Left lung (tissue), 10 donors: ENCODE data around the gene ANKS1A. TPM values are rescaled to one million over a fixed set of nuclear protein-coding genes. Genes with fewer than 3 reads are reported as not detected.

ENCODE experiments used
- ATAC-seq: fragments of 200-7000 bp; cut with Tn5 transposase; one replicate; pipeline ENCODE4 v1.9.1; 2020; ENCODE audit warnings: moderate library complexity
- DNase-seq, 4 donors: peaks; one replicate each; pipeline ENCODE4 v3.0.0-alpha.2; 2013 to 2020
- H3K27ac ChIP-seq, 2 donors: fragments of 200-600 bp; sonication (generic) in 1 of 2; one replicate each; pipeline versions ENCODE4 v1.5.0 to v1.8.0; 2020 to 2021
- H3K27me3 ChIP-seq, 2 donors: fragments of 200-600 bp; sonication (generic) in 1 of 2; one replicate each; pipeline versions ENCODE4 v1.5.0 to v1.8.0; 2020 to 2021
- H3K36me3 ChIP-seq, 2 donors: fragments of 200-600 bp; sonication (generic) in 1 of 2; one replicate each; pipeline versions ENCODE4 v1.5.0 to v1.8.0; 2020 to 2021
- H3K4me1 ChIP-seq, 2 donors: fragments of 200-600 bp; one replicate each; pipeline ENCODE4 v1.8.0; 2021
- H3K4me3 ChIP-seq, 2 donors: fragments of 200-600 bp; sonication (generic) in 1 of 2; one replicate each; pipeline versions ENCODE4 v1.5.0 to v1.8.0; 2020 to 2021; ENCODE audit warnings: mild to moderate bottlenecking in 1 of 2
- H3K9me3 ChIP-seq, 2 donors: fragments of 200-600 bp; sonication (generic) in 1 of 2; one replicate each; pipeline versions ENCODE4 v1.5.0 to v1.8.0; 2020 to 2021
- intact Hi-C, 2 donors: fragments of 100-400 bp; cut with DNase I; formaldehyde crosslinking; loops; one replicate each; pipeline versions ENCODE4 v1.11.2 to v1.14.2; 2022
- polyA plus RNA-seq, 6 donors: library from polyadenylated mRNA; unstranded; fragments of 120-200 nt; gene quantifications; one replicate each; pipeline ENCODE4 v1.2.1, GENCODE V29; 2013; ENCODE audit not compliant: insufficient read length in 6 of 6
- total RNA-seq, 2 donors: library from RNA; stranded (reverse); fragmentation: NEBNext Ultra II Directional; extraction: Animal tissue kit (Norgen Biotek cat#: 25700); gene quantifications; one replicate each; pipeline ENCODE4 v1.2.1, GENCODE V29; 2021
- TF ChIP-seq, protein P1 (sequence below), 2 donors: fragments of 200-600 bp; sonication (generic) in 1 of 2; IDR thresholded peaks; one replicate each; pipeline versions ENCODE4 v1.5.0 to v1.8.0; 2021; ENCODE audit warnings: antibody characterized with exemption in 2 of 2
- donor health status: DM: no; HTN: yes; CAD: no.
- donor health status: DM: no; HTN: no; CAD: no.

ANKS1A gene
- total and polyA plus RNA-seq, 8 donors, result 23.0 to 45.4 (median 26.4) TPM

DNA sequence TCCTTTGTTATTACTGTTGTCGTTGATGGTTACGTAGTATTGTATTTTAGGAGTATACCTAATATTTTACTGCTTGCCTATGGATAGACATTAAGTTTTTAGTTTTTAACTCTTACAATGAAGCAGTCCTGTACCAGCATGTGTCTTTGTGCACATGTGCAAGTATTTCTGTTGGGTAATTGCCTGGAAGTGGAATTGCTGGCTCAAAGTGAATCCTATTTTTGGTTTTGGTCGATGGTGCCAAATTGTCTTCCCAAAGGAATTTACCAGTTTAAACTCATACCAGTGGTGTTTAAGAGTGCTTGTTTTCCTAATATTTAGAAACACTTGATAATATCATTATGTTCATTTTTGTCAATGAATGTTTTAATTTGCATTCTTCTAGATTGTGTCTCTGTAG is 75.5 kb downstream of the ANKS1A start:
- DNase-seq, result no peak
- no peak for ATAC-seq
- intact Hi-C loops, result no loop called here
- Histone ChIP-seq H3K4me1 (peaks cover 0 to 9% of the 10 kb centered on the region in 2 donors), H3K9me3 (no peaks in the 10 kb centered on the region), H3K4me3 (no peak overlapping the region), H3K27ac (no peak overlapping the region), H3K27me3 (no peaks in the 10 kb centered on the region), H3K36me3 (peaks cover 0 to 11% of the 10 kb centered on the region in 2 donors)
- TF ChIP-seq, protein P1, sequence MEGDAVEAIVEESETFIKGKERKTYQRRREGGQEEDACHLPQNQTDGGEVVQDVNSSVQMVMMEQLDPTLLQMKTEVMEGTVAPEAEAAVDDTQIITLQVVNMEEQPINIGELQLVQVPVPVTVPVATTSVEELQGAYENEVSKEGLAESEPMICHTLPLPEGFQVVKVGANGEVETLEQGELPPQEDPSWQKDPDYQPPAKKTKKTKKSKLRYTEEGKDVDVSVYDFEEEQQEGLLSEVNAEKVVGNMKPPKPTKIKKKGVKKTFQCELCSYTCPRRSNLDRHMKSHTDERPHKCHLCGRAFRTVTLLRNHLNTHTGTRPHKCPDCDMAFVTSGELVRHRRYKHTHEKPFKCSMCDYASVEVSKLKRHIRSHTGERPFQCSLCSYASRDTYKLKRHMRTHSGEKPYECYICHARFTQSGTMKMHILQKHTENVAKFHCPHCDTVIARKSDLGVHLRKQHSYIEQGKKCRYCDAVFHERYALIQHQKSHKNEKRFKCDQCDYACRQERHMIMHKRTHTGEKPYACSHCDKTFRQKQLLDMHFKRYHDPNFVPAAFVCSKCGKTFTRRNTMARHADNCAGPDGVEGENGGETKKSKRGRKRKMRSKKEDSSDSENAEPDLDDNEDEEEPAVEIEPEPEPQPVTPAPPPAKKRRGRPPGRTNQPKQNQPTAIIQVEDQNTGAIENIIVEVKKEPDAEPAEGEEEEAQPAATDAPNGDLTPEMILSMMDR (IDR thresholded peaks at IDR 0.05), result no peak

DNA sequence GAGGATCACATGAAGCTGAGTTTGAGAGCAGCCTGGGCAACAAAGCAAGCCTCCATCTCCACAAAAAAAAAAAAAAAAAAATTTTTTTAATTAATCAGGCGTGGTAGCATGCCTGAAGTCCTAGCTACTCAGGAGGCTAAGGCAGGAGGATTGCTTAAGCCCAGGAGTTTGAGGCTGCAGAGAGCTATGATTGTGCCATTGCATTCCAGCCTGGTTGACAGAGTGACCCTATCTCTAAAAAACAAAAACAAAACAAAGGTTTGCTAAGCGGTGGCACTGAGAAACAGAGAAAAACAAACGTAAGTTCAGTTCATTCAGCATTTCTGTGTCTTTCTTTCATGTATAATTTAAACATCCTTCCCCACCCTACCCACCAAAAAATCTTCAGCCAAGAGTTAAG is 78.4 kb downstream of the ANKS1A start:
- intact Hi-C loops, result no loop called here

DNA sequence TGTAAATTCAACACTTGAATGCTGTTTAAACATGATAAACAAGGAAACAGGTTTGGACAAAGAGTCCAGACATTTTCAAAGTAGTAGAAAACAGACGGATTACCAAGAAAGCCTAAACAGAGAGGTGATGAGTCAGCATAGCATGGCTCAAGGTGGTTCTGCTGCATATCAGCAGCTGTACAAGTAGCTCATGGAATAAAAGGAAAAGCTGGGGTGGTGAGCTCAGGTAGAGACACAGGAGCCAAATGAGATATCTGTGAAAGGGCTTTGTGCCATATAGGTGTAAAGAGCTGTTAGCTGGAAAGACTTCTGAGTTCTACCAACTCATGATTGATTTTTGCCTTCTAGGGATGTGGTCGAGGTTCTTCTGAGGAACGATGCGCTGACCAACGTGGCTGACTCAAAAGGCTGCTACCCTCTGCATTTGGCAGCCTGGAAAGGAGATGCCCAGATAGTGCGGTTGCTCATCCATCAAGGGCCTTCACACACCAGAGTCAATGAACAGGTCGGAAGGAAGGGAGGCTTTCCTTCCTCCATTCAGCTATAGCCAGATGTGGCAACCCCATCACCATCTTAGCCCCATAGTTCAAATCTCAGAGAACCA is 80.7 kb downstream of the ANKS1A start:
- no peak overlapping the region for H3K4me3 ChIP-seq
- intact Hi-C loops, result no loop called here
- no peaks in the 10 kb centered on the region for H3K4me1 ChIP-seq
- DNase-seq (no peak), ATAC-seq (no peak)
- peaks cover 0 to 34% of the 10 kb centered on the region in 2 donors for H3K36me3 ChIP-seq
- no peak overlapping the region for H3K27ac ChIP-seq
- H3K27me3 ChIP-seq, result no peaks in the 10 kb centered on the region
- no peaks in the 10 kb centered on the region for H3K9me3 ChIP-seq
- TF ChIP-seq, protein P1 (IDR thresholded peaks at IDR 0.05), result no peak

More for the DNA sequence above, 78.4 kb downstream of the ANKS1A start:
- Histone ChIP-seq H3K36me3 (peaks cover 0 to 34% of the 10 kb centered on the region in 2 donors), H3K4me1 (no peaks in the 10 kb centered on the region), H3K27me3 (no peaks in the 10 kb centered on the region), H3K27ac (no peak overlapping the region), H3K4me3 (no peak overlapping the region), H3K9me3 (no peaks in the 10 kb centered on the region)
- TF ChIP-seq, protein P1 (IDR thresholded peaks at IDR 0.05), result no peak
- ATAC-seq (no peak), DNase-seq (no peak)

DNA sequence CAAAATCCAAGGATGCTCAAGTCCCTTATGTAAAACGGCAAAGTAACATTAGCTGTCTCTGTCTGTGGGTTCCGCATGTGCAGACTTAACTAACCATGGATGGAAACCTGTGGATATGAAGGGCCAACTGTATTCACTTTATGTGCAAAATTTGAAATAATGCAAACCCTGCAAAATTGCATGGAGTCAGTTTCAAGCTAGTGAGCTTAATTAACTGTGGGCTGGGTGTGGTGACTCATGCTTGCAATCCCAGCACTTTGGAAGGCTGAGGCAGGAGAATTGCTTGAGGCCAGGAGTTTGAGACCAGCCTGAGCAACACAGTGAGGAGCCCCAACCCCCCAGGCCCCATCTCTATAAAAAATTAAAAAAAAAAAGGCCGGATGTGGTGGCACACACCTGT is 81.4 kb downstream of the ANKS1A start:
- TF ChIP-seq, protein P1 (IDR thresholded peaks at IDR 0.05), result no peak
- DNase-seq, result no peak
- H3K4me1 ChIP-seq, result no peaks in the 10 kb centered on the region
- intact Hi-C loops, result no loop called here
- no peak overlapping the region for H3K27ac ChIP-seq
- no peak overlapping the region for H3K4me3 ChIP-seq
- peaks cover 0 to 34% of the 10 kb centered on the region in 2 donors for H3K36me3 ChIP-seq
- no peaks in the 10 kb centered on the region for H3K9me3 ChIP-seq
- H3K27me3 ChIP-seq, result no peaks in the 10 kb centered on the region
- ATAC-seq, result no peak

DNA sequence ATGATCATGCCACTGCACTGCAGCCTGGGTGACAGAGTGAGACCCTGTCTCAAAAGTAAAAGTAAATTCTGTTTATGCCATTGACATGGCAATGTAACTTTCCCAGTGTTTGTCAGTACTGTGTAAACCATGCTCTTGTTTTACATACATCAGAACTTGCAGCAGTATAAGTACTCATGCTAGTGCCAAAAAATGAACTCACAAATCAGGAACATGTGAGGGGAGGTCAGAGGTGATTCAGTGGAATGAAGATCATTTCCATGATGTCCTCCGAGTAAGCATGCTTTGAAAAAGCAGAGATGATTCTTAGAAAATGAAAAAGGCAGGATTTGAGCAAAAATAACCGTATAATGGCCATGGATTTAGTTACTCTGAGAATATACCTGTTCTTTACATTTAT is 81.9 kb downstream of the ANKS1A start:
- ATAC-seq (no peak), DNase-seq (no peak)
- Histone ChIP-seq H3K9me3 (no peaks in the 10 kb centered on the region), H3K4me3 (no peak overlapping the region), H3K36me3 (peaks cover 0 to 34% of the 10 kb centered on the region in 2 donors), H3K27me3 (no peaks in the 10 kb centered on the region), H3K27ac (no peak overlapping the region), H3K4me1 (no peaks in the 10 kb centered on the region)
- TF ChIP-seq, protein P1 (IDR thresholded peaks at IDR 0.05), result no peak
- intact Hi-C loops, result no loop called here
